IPS-15b (cell line): ENCODE data around the gene UGT1A10.

Experiments used
- H3K27me3 ChIP-seq: one replicate; pipeline ENCODE4 v1.6.1; 2013; ENCODE audit warnings: low read length; ENCODE audit not compliant: control insufficient read depth, insufficient read depth
- H3K36me3 ChIP-seq: one replicate; pipeline ENCODE4 v1.6.1; 2013; ENCODE audit warnings: low read length; ENCODE audit not compliant: control insufficient read depth, insufficient read depth
- H3K4me1 ChIP-seq: one replicate; pipeline ENCODE4 v1.6.1; 2013; ENCODE audit warnings: mild to moderate bottlenecking, low read length; ENCODE audit not compliant: control insufficient read depth, insufficient read depth
- H3K4me3 ChIP-seq: one replicate; pipeline ENCODE4 v1.5.1; 2013; ENCODE audit warnings: low read depth, low read length
- H3K9ac ChIP-seq: one replicate; pipeline ENCODE4 v1.6.1; 2013; ENCODE audit warnings: low read depth, mild to moderate bottlenecking, low read length
- H3K9me3 ChIP-seq: one replicate; pipeline ENCODE4 v1.6.1; 2013; ENCODE audit warnings: mild to moderate bottlenecking, low read length; ENCODE audit not compliant: control insufficient read depth, insufficient read depth

Gene UGT1A10

GRCh38 chr2:233768076-233768475 is 131.8 kb downstream of the UGT1A10 start:
- Histone ChIP-seq H3K4me1 (no peaks in the 10 kb centered on the region), H3K9me3 (no peaks in the 10 kb centered on the region), H3K9ac (no peak overlapping the region), H3K36me3 (no peaks in the 10 kb centered on the region), H3K27me3 (no peaks in the 10 kb centered on the region), H3K4me3 (no peak overlapping the region)

- Histone ChIP-seq H3K36me3 (no peaks in the 10 kb centered on the region), H3K4me1 (no peaks in the 10 kb centered on the region), H3K9ac (no peak overlapping the region), H3K9me3 (no peaks in the 10 kb centered on the region), H3K27me3 (no peaks in the 10 kb centered on the region), H3K4me3 (no peak overlapping the region)
Observed at GRCh38 chr2:233769260-233769659, 133.0 kb downstream of the UGT1A10 start.

GRCh38 chr2:233772153-233772552 is 135.9 kb downstream of the UGT1A10 start:
- Histone ChIP-seq H3K4me1 (no peaks in the 10 kb centered on the region), H3K9me3 (no peaks in the 10 kb centered on the region), H3K9ac (no peak overlapping the region), H3K36me3 (no peaks in the 10 kb centered on the region), H3K27me3 (no peaks in the 10 kb centered on the region), H3K4me3 (no peak overlapping the region)

GRCh38 chr2:233772583-233772982 is 136.3 kb downstream of the UGT1A10 start:
- Histone ChIP-seq H3K4me1 (no peaks in the 10 kb centered on the region), H3K9ac (no peak overlapping the region), H3K27me3 (no peaks in the 10 kb centered on the region), H3K4me3 (no peak overlapping the region), H3K36me3 (no peaks in the 10 kb centered on the region), H3K9me3 (no peaks in the 10 kb centered on the region)

GRCh38 chr2:233773854-233774253 is 137.6 kb downstream of the UGT1A10 start:
- Histone ChIP-seq H3K27me3 (no peaks in the 10 kb centered on the region), H3K4me3 (no peak overlapping the region), H3K4me1 (no peaks in the 10 kb centered on the region), H3K36me3 (no peaks in the 10 kb centered on the region), H3K9ac (no peak overlapping the region), H3K9me3 (no peaks in the 10 kb centered on the region)

- Histone ChIP-seq H3K27me3 (no peaks in the 10 kb centered on the region), H3K9me3 (no peaks in the 10 kb centered on the region), H3K4me3 (no peak overlapping the region), H3K4me1 (no peaks in the 10 kb centered on the region), H3K36me3 (no peaks in the 10 kb centered on the region), H3K9ac (no peak overlapping the region)
Observed at GRCh38 chr2:233775414-233775813, 139.2 kb downstream of the UGT1A10 start.

GRCh38 chr2:233778030-233778429 is 141.8 kb downstream of the UGT1A10 start, which contains the start of gene MROH2A:
Gene MROH2A, plus strand, starts transcription at chr2:233778330. Its CDS starts 1,029 bp downstream, at chr2:233779359.
- H3K9me3 ChIP-seq = no peaks in the 10 kb centered on the region

GRCh38 chr2:233779722-233780121 is 143.5 kb downstream of the UGT1A10 start:
- Histone ChIP-seq H3K4me1 (no peaks in the 10 kb centered on the region), H3K4me3 (no peak overlapping the region), H3K9me3 (no peaks in the 10 kb centered on the region), H3K27me3 (no peaks in the 10 kb centered on the region), H3K9ac (no peak overlapping the region), H3K36me3 (no peaks in the 10 kb centered on the region)

More at GRCh38 chr2:233778030-233778429, 141.8 kb downstream of the UGT1A10 start, which contains the start of gene MROH2A:
- H3K27me3 ChIP-seq = no peaks in the 10 kb centered on the region
- H3K4me3 ChIP-seq = no peak within 1 kb of the TSS
- no peaks in the 10 kb centered on the region for H3K4me1 ChIP-seq
- H3K36me3 ChIP-seq = no peaks in the 10 kb centered on the region
- no peak within 1 kb of the TSS for H3K9ac ChIP-seq

GRCh38 chr2:233780771-233781170 is 144.5 kb downstream of the UGT1A10 start:
- no peaks in the 10 kb centered on the region for H3K27me3 ChIP-seq
- H3K36me3 ChIP-seq = no peaks in the 10 kb centered on the region
- no peaks in the 10 kb centered on the region for H3K4me1 ChIP-seq
- H3K9me3 ChIP-seq = no peaks in the 10 kb centered on the region
- H3K4me3 ChIP-seq = no peak overlapping the region
- no peak overlapping the region for H3K9ac ChIP-seq

- Histone ChIP-seq H3K9ac (no peak overlapping the region), H3K4me1 (no peaks in the 10 kb centered on the region), H3K9me3 (no peaks in the 10 kb centered on the region), H3K27me3 (no peaks in the 10 kb centered on the region), H3K4me3 (no peak overlapping the region), H3K36me3 (no peaks in the 10 kb centered on the region)
Observed at GRCh38 chr2:233789554-233789953, 153.3 kb downstream of the UGT1A10 start.

- H3K4me3 ChIP-seq = no peak overlapping the region
- no peaks in the 10 kb centered on the region for H3K9me3 ChIP-seq
- H3K4me1 ChIP-seq = no peaks in the 10 kb centered on the region
- H3K36me3 ChIP-seq = no peaks in the 10 kb centered on the region
- no peaks in the 10 kb centered on the region for H3K27me3 ChIP-seq
- H3K9ac ChIP-seq = no peak overlapping the region
Observed at GRCh38 chr2:233791151-233791882, 155.1 kb downstream of the UGT1A10 start.

GRCh38 chr2:233791883-233792329 is 155.7 kb downstream of the UGT1A10 start:
- H3K9ac ChIP-seq = no peak overlapping the region
- no peaks in the 10 kb centered on the region for H3K36me3 ChIP-seq
- no peaks in the 10 kb centered on the region for H3K4me1 ChIP-seq
- H3K9me3 ChIP-seq = no peaks in the 10 kb centered on the region
- H3K4me3 ChIP-seq = no peak overlapping the region
- no peaks in the 10 kb centered on the region for H3K27me3 ChIP-seq
